Neuronal stem cell (in vitro differentiated cells): ENCODE data around the gene UCHL3.

Source experiments
- DNase-seq: peaks from one replicate; pipeline ENCODE4 v3.0.0-alpha.2; 2013; ENCODE audit warnings: low spot score
- H2AFZ ChIP-seq: one replicate; pipeline ENCODE4 v1.6.1; 2013; ENCODE audit warnings: mild to moderate bottlenecking, low read length, inconsistent platforms
- H2AK5ac ChIP-seq: 2 replicates; pipeline ENCODE4 v1.6.1; 2013; ENCODE audit warnings: low read depth, mild to moderate bottlenecking, inconsistent platforms, low read length, moderate library complexity, mixed read lengths
- H2BK120ac ChIP-seq: 2 replicates; pipeline ENCODE4 v1.6.1; 2013; ENCODE audit warnings: low read depth, mild to moderate bottlenecking, inconsistent platforms, low read length, moderate library complexity, mixed read lengths
- H2BK12ac ChIP-seq: one replicate; pipeline ENCODE4 v1.6.1; 2013; ENCODE audit warnings: low read length, inconsistent platforms
- H2BK15ac ChIP-seq: 2 replicates; pipeline ENCODE4 v1.6.1; 2013; ENCODE audit warnings: mild to moderate bottlenecking, low read length, inconsistent platforms, mixed read lengths
- H2BK5ac ChIP-seq: one replicate; pipeline ENCODE4 v1.6.1; 2013; ENCODE audit warnings: inconsistent platforms, mild to moderate bottlenecking, low read length, moderate library complexity
- H3K14ac ChIP-seq: one replicate; pipeline ENCODE4 v1.6.1; 2013; ENCODE audit warnings: low read length, inconsistent platforms
- H3K18ac ChIP-seq: 2 replicates; pipeline ENCODE4 v1.6.1; 2013; ENCODE audit warnings: low read length, inconsistent platforms
- H3K23ac ChIP-seq: 2 replicates; pipeline ENCODE4 v1.6.1; 2013; ENCODE audit warnings: low read depth, mild to moderate bottlenecking, mixed read lengths, low read length, inconsistent platforms; ENCODE audit not compliant: poor library complexity
- H3K27ac ChIP-seq: replicated peaks from 3 replicates; pipeline ENCODE4 v1.5.1; 2013; ENCODE audit warnings: low read length, inconsistent platforms
- H3K27me3 ChIP-seq, 3 experiments: 2 replicates each; pipeline ENCODE4 v1.6.1; 2013; ENCODE audit warnings: low read length in 3 of 3, mild to moderate bottlenecking in 2 of 3, inconsistent platforms in 1 of 3, low read depth in 1 of 3, mixed read lengths in 1 of 3, moderate library complexity in 1 of 3; ENCODE audit not compliant: control insufficient read depth in 3 of 3, insufficient read depth in 3 of 3
- H3K36me3 ChIP-seq, 2 donors: replicated peaks in 1 of 2; 2 replicates each; pipeline ENCODE4 v1.6.1; 2013; ENCODE audit warnings: low read length in 2 of 2; ENCODE audit not compliant: control insufficient read depth in 2 of 2, insufficient read depth in 2 of 2
- H3K4ac ChIP-seq: 2 replicates; pipeline ENCODE4 v1.6.1; 2013; ENCODE audit warnings: inconsistent platforms, mild to moderate bottlenecking, low read length, moderate library complexity
- H3K4me1 ChIP-seq, 2 donors: 1 replicate in 1 of 2; 2 replicates in 1 of 2; pipeline ENCODE4 v1.6.1; 2013; ENCODE audit warnings: low read length in 2 of 2, low read depth in 1 of 2; ENCODE audit not compliant: control insufficient read depth in 2 of 2, insufficient read depth in 1 of 2
- H3K4me2 ChIP-seq: one replicate; pipeline ENCODE4 v1.6.1; 2013; ENCODE audit warnings: mild to moderate bottlenecking, low read length, inconsistent platforms; ENCODE audit not compliant: insufficient read depth, poor library complexity, severe bottlenecking
- H3K4me3 ChIP-seq, 2 donors: 2 replicates each; pipeline ENCODE4 v1.5.1; 2013; ENCODE audit warnings: low read length in 2 of 2, mild to moderate bottlenecking in 2 of 2, inconsistent platforms in 1 of 2, moderate library complexity in 1 of 2
- H3K79me1 ChIP-seq: one replicate; pipeline ENCODE4 v1.6.1; 2013; ENCODE audit warnings: low read depth, mild to moderate bottlenecking, inconsistent platforms, low read length, moderate library complexity
- H3K9ac ChIP-seq: one replicate; pipeline ENCODE4 v1.6.1; 2013; ENCODE audit warnings: mild to moderate bottlenecking, low read depth, low read length, inconsistent platforms; ENCODE audit not compliant: poor library complexity
- H3K9me3 ChIP-seq, 2 donors: replicated peaks in 1 of 2; 2 replicates each; pipeline versions ENCODE3 to v1.6.1; 2013; ENCODE audit warnings: low read length in 2 of 2, mild to moderate bottlenecking in 2 of 2, inconsistent platforms in 1 of 2, low read depth in 1 of 2, mixed read lengths in 1 of 2, moderate library complexity in 1 of 2; ENCODE audit not compliant: control insufficient read depth in 2 of 2, insufficient read depth in 1 of 2
- H4K8ac ChIP-seq: one replicate; pipeline ENCODE4 v1.6.1; 2013; ENCODE audit warnings: low read depth, mild to moderate bottlenecking, inconsistent platforms, low read length, moderate library complexity
- H4K91ac ChIP-seq: one replicate; pipeline ENCODE4 v1.6.1; 2013; ENCODE audit warnings: low read length, low read depth, mild to moderate bottlenecking, inconsistent platforms; ENCODE audit not compliant: poor library complexity
- WGBS, 2 donors: extraction: QIAGEN DNeasy Blood & Tissue Kit; methylation state at CpG; one replicate each; pipeline ENCODE4 v1.1.7; 2013; ENCODE audit warnings: missing lambda C conversion rate in 2 of 2, mixed read lengths in 1 of 2; ENCODE audit not compliant: insufficient read length in 2 of 2, insufficient replicate concordance in 1 of 2; ENCODE audit errors: extremely low coverage in 2 of 2; 5-methylcytosine and 5-hydroxymethylcytosine counted together

UCHL3 gene

GRCh38 chr13:75587679-75588078 is 38.1 kb downstream of the UCHL3 start:
- WGBS, 2 donors = no CpG with 5 or more reads among the region's 1 CpG
- H3K14ac ChIP-seq = no peak overlapping the region
- H3K4me3 ChIP-seq = no peak overlapping the region
- H3K9ac ChIP-seq = no peak overlapping the region
- no peak overlapping the region for H2BK120ac ChIP-seq
- H3K4ac ChIP-seq = no peak overlapping the region
- H3K27me3 ChIP-seq = no peaks in the 10 kb centered on the region
- DNase-seq = no peak
- no peaks in the 10 kb centered on the region for H3K79me1 ChIP-seq
- H2AFZ ChIP-seq = no peak overlapping the region
- H2BK15ac ChIP-seq = no peak overlapping the region
- H3K4me1 ChIP-seq = no peaks in the 10 kb centered on the region
- no peak overlapping the region for H4K91ac ChIP-seq
- H3K4me2 ChIP-seq = no peak overlapping the region
- no peak overlapping the region for H4K8ac ChIP-seq
- no peak overlapping the region for H3K18ac ChIP-seq
- no peaks in the 10 kb centered on the region for H3K36me3 ChIP-seq
- peaks cover 2 to 17% of the 10 kb centered on the region in 2 donors for H3K9me3 ChIP-seq
- no peak overlapping the region for H3K23ac ChIP-seq
- H2AK5ac ChIP-seq = no peak overlapping the region
- no peak overlapping the region for H2BK12ac ChIP-seq
- no peak overlapping the region for H2BK5ac ChIP-seq
- H3K27ac ChIP-seq = no peak overlapping the region

- Histone ChIP-seq H3K27me3 (no peaks in the 10 kb centered on the region), H3K36me3 (no peaks in the 10 kb centered on the region), H3K79me1 (no peaks in the 10 kb centered on the region), H2AFZ (no peak overlapping the region), H4K8ac (no peak overlapping the region), H3K23ac (no peak overlapping the region), H2BK120ac (no peak overlapping the region), H3K9me3 (no peaks in the 10 kb centered on the region), H2BK5ac (no peak overlapping the region), H3K14ac (no peak overlapping the region), H3K4me3 (no peak overlapping the region), H3K27ac (no peak overlapping the region), H3K4me2 (no peak overlapping the region), H3K4me1 (no peaks in the 10 kb centered on the region), H2BK15ac (no peak overlapping the region), H3K18ac (no peak overlapping the region), H2BK12ac (no peak overlapping the region), H2AK5ac (no peak overlapping the region), H3K4ac (no peak overlapping the region), H3K9ac (no peak overlapping the region), H4K91ac (no peak overlapping the region)
- WGBS, 2 donors = no CpG with 5 or more reads among the region's 1 CpG
- no peak for DNase-seq
Observed at GRCh38 chr13:75596657-75597182, 47.1 kb downstream of the UCHL3 start.

GRCh38 chr13:75600371-75600770 is 50.8 kb downstream of the UCHL3 start:
- Histone ChIP-seq H4K91ac (no peak overlapping the region), H3K18ac (no peak overlapping the region), H2BK5ac (no peak overlapping the region), H3K4ac (no peak overlapping the region), H3K27me3 (no peaks in the 10 kb centered on the region), H3K9me3 (no peaks in the 10 kb centered on the region), H3K4me1 (no peaks in the 10 kb centered on the region), H2BK120ac (no peak overlapping the region), H3K4me2 (no peak overlapping the region), H3K79me1 (no peaks in the 10 kb centered on the region), H3K36me3 (no peaks in the 10 kb centered on the region), H2BK12ac (no peak overlapping the region), H2BK15ac (no peak overlapping the region), H2AFZ (no peak overlapping the region), H4K8ac (no peak overlapping the region), H3K4me3 (no peak overlapping the region), H2AK5ac (no peak overlapping the region), H3K9ac (no peak overlapping the region), H3K27ac (no peak overlapping the region), H3K14ac (no peak overlapping the region), H3K23ac (no peak overlapping the region)
- no peak for DNase-seq
- WGBS, 2 donors = no CpG with 5 or more reads among the region's 4 CpGs

GRCh38 chr13:75603038-75603437 is 53.4 kb downstream of the UCHL3 start:
- Histone ChIP-seq H3K9ac (no peak overlapping the region), H2BK12ac (no peak overlapping the region), H3K18ac (no peak overlapping the region), H3K23ac (no peak overlapping the region), H3K27me3 (no peaks in the 10 kb centered on the region), H4K91ac (no peak overlapping the region), H3K9me3 (no peaks in the 10 kb centered on the region), H3K36me3 (no peaks in the 10 kb centered on the region), H3K14ac (no peak overlapping the region), H2BK120ac (no peak overlapping the region), H3K4me3 (no peak overlapping the region), H4K8ac (no peak overlapping the region), H2BK15ac (no peak overlapping the region), H3K27ac (no peak overlapping the region), H2AK5ac (no peak overlapping the region), H3K4ac (no peak overlapping the region), H3K4me2 (no peak overlapping the region), H2AFZ (no peak overlapping the region), H2BK5ac (no peak overlapping the region), H3K4me1 (no peaks in the 10 kb centered on the region), H3K79me1 (no peaks in the 10 kb centered on the region)
- no CpG with 5 or more reads among the region's 2 CpGs for WGBS, 2 donors
- DNase-seq = no peak
